ENCODE measurements around the gene AKAP8.

The AKAP8 gene

GRCh38 chr19:15379083-15379998 lies at the start of gene AKAP8:
TSS of gene AKAP8 (minus strand) at chr19:15379787. CDS start at chr19:15379731, 56 bp downstream.
- Mint-ChIP-seq H3K4me1 (peaks cover 48% of the 10 kb centered on the region), H3K27me3 (peaks cover 2% of the 10 kb centered on the region), H3K9me3 (no peaks in the 10 kb centered on the region), H3K27ac (peak within 1 kb of the TSS; percentile 99), H3K4me3 (peak within 1 kb of the TSS; percentile 95), H3K36me3 (ENCODE audit: low read depth) (peaks cover 20% of the 10 kb centered on the region)
- DNase-seq (peak; percentile 97), ATAC-seq (peak; percentile 92)

- ATAC-seq (no peak), DNase-seq (no peak)
- Mint-ChIP-seq H3K36me3 (ENCODE audit: low read depth) (peaks cover 35% of the 10 kb centered on the region), H3K27ac (no peak overlapping the region), H3K4me3 (no peak overlapping the region), H3K4me1 (peaks cover 19% of the 10 kb centered on the region), H3K9me3 (no peaks in the 10 kb centered on the region), H3K27me3 (no peaks in the 10 kb centered on the region)
Observed at GRCh38 chr19:15427991-15428471, 48.4 kb upstream of the AKAP8 start.

GRCh38 chr19:15427350-15427700 lies 47.7 kb upstream of the AKAP8 start:
- no peak for DNase-seq
- ATAC-seq = no peak
- no peaks in the 10 kb centered on the region for H3K27me3 Mint-ChIP-seq
- H3K36me3 Mint-ChIP-seq (ENCODE audit: low read depth) = peaks cover 41% of the 10 kb centered on the region
- no peaks in the 10 kb centered on the region for H3K9me3 Mint-ChIP-seq
- H3K4me1 Mint-ChIP-seq = peaks cover 17% of the 10 kb centered on the region
- no peak overlapping the region for H3K4me3 Mint-ChIP-seq
- no peak overlapping the region for H3K27ac Mint-ChIP-seq

- no peak overlapping the region for H3K27ac Mint-ChIP-seq
- H3K36me3 Mint-ChIP-seq (ENCODE audit: low read depth) = peaks cover 40% of the 10 kb centered on the region
Observed at GRCh38 chr19:15426485-15427349, 47.1 kb upstream of the AKAP8 start.

GRCh38 chr19:15425321-15425950 lies 45.8 kb upstream of the AKAP8 start:
- H3K27me3 Mint-ChIP-seq = no peaks in the 10 kb centered on the region
- no peak overlapping the region for H3K4me3 Mint-ChIP-seq
- H3K4me1 Mint-ChIP-seq = peaks cover 2% of the 10 kb centered on the region
- H3K27ac Mint-ChIP-seq = no peak overlapping the region
- no peak for DNase-seq
- H3K9me3 Mint-ChIP-seq = no peaks in the 10 kb centered on the region
- no peak for ATAC-seq
- H3K36me3 Mint-ChIP-seq (ENCODE audit: low read depth) = peaks cover 37% of the 10 kb centered on the region

More at GRCh38 chr19:15426485-15427349, 47.1 kb upstream of the AKAP8 start:
- Mint-ChIP-seq H3K4me1 (peaks cover 14% of the 10 kb centered on the region), H3K4me3 (no peak overlapping the region), H3K27me3 (no peaks in the 10 kb centered on the region), H3K9me3 (no peaks in the 10 kb centered on the region)
- ATAC-seq (no peak), DNase-seq (no peak)

- Mint-ChIP-seq H3K4me3 (no peak overlapping the region), H3K4me1 (peaks cover 5% of the 10 kb centered on the region), H3K27me3 (no peaks in the 10 kb centered on the region), H3K27ac (no peak overlapping the region), H3K9me3 (no peaks in the 10 kb centered on the region), H3K36me3 (ENCODE audit: low read depth) (peaks cover 36% of the 10 kb centered on the region)
- no peak for DNase-seq
- ATAC-seq = peak; percentile 5
Observed at GRCh38 chr19:15424692-15425272, 45.2 kb upstream of the AKAP8 start.

- Mint-ChIP-seq H3K9me3 (no peaks in the 10 kb centered on the region), H3K36me3 (ENCODE audit: low read depth) (peaks cover 36% of the 10 kb centered on the region), H3K27ac (no peak overlapping the region), H3K4me3 (no peak overlapping the region), H3K4me1 (peaks cover 10% of the 10 kb centered on the region), H3K27me3 (no peaks in the 10 kb centered on the region)
- ATAC-seq (no peak), DNase-seq (no peak)
Observed at GRCh38 chr19:15424121-15424520, 44.5 kb upstream of the AKAP8 start.

- Mint-ChIP-seq H3K27me3 (no peaks in the 10 kb centered on the region), H3K9me3 (no peaks in the 10 kb centered on the region), H3K27ac (no peak overlapping the region), H3K4me3 (no peak overlapping the region), H3K36me3 (ENCODE audit: low read depth) (peaks cover 34% of the 10 kb centered on the region), H3K4me1 (peaks cover 13% of the 10 kb centered on the region)
- ATAC-seq (no peak), DNase-seq (no peak)
Observed at GRCh38 chr19:15423130-15423529, 43.5 kb upstream of the AKAP8 start.

GRCh38 chr19:15422296-15423075 lies 42.9 kb upstream of the AKAP8 start:
- no peaks in the 10 kb centered on the region for H3K9me3 Mint-ChIP-seq
- peaks cover 16% of the 10 kb centered on the region for H3K4me1 Mint-ChIP-seq
- H3K27me3 Mint-ChIP-seq = no peaks in the 10 kb centered on the region
- DNase-seq (no peak), ATAC-seq (no peak)
- no peak overlapping the region for H3K4me3 Mint-ChIP-seq
- H3K36me3 Mint-ChIP-seq (ENCODE audit: low read depth) = peaks cover 35% of the 10 kb centered on the region
- no peak overlapping the region for H3K27ac Mint-ChIP-seq

GRCh38 chr19:15421721-15422260 lies 42.2 kb upstream of the AKAP8 start:
- DNase-seq (no peak), ATAC-seq (no peak)
- H3K4me3 Mint-ChIP-seq = no peak overlapping the region
- no peaks in the 10 kb centered on the region for H3K27me3 Mint-ChIP-seq
- H3K36me3 Mint-ChIP-seq (ENCODE audit: low read depth) = peaks cover 32% of the 10 kb centered on the region
- peaks cover 22% of the 10 kb centered on the region for H3K4me1 Mint-ChIP-seq
- no peak overlapping the region for H3K27ac Mint-ChIP-seq
- H3K9me3 Mint-ChIP-seq = no peaks in the 10 kb centered on the region

GRCh38 chr19:15421136-15421695 lies 41.6 kb upstream of the AKAP8 start:
- DNase-seq = no peak

GRCh38 chr19:15419413-15420025 lies 39.9 kb upstream of the AKAP8 start:
- peaks cover 34% of the 10 kb centered on the region for H3K36me3 Mint-ChIP-seq (ENCODE audit: low read depth)
- ATAC-seq (no peak), DNase-seq (no peak)
- peaks cover 37% of the 10 kb centered on the region for H3K4me1 Mint-ChIP-seq
- H3K27me3 Mint-ChIP-seq = no peaks in the 10 kb centered on the region
- peak overlapping the region; percentile 98 for H3K27ac Mint-ChIP-seq
- peak overlapping the region; percentile 95 for H3K4me3 Mint-ChIP-seq
- no peaks in the 10 kb centered on the region for H3K9me3 Mint-ChIP-seq

More at GRCh38 chr19:15421136-15421695, 41.6 kb upstream of the AKAP8 start:
- Mint-ChIP-seq H3K4me1 (peaks cover 27% of the 10 kb centered on the region), H3K36me3 (ENCODE audit: low read depth) (peaks cover 31% of the 10 kb centered on the region), H3K27ac (no peak overlapping the region), H3K27me3 (no peaks in the 10 kb centered on the region), H3K4me3 (no peak overlapping the region), H3K9me3 (no peaks in the 10 kb centered on the region)
- no peak for ATAC-seq

Measured in activated naive CD8-positive, alpha-beta T cell treated with anti-CD3 and anti-CD28 coated beads, Interleukin-2, amount 50 U/mL, for 24 hours (primary cell).